RWPE2 (cell line): ENCODE results near the gene CLDN6.

Experiments used
- ATAC-seq: fragments of 200-7000 bp; cut with Tn5 transposase; 3 replicates; pipeline ENCODE4 v1.9.1; 2021; ENCODE audit warnings: low read depth
- DNase-seq: peaks from one replicate; pipeline ENCODE4 v3.0.0-alpha.2; 2020; ENCODE audit warnings: low spot score
- H3K27ac ChIP-seq: fragments of 450-650 bp; 2 replicates; pipeline ENCODE4 v1.5.1; 2017; ENCODE audit warnings: mild to moderate bottlenecking; ENCODE audit not compliant: poor library complexity, severe bottlenecking
- H3K27me3 ChIP-seq: fragments of 250-450 bp; sonication (Bioruptor Pico); 2 replicates; pipeline ENCODE4 v1.5.1; 2021; ENCODE audit warnings: mild to moderate bottlenecking, moderate library complexity; ENCODE audit not compliant: insufficient read depth, poor library complexity, severe bottlenecking
- H3K36me3 ChIP-seq: fragments of 250-450 bp; sonication (Bioruptor Pico); 2 replicates; pipeline ENCODE4 v1.5.1; 2020; ENCODE audit warnings: low read depth, mild to moderate bottlenecking, moderate library complexity
- H3K4me1 ChIP-seq: fragments of 250-450 bp; sonication (Bioruptor Pico); 2 replicates; pipeline ENCODE4 v1.5.1; 2021; ENCODE audit warnings: mild to moderate bottlenecking, moderate library complexity; ENCODE audit not compliant: insufficient read depth, poor library complexity, severe bottlenecking
- H3K4me3 ChIP-seq: fragments of 250-450 bp; sonication (Bioruptor Pico); 2 replicates; pipeline ENCODE4 v1.5.1; 2021; ENCODE audit warnings: mild to moderate bottlenecking, moderate library complexity; ENCODE audit not compliant: severe bottlenecking
- H3K9me3 ChIP-seq: fragments of 250-450 bp; sonication (Bioruptor Pico); 2 replicates; pipeline ENCODE4 v1.5.1; 2021; ENCODE audit warnings: mild to moderate bottlenecking, moderate library complexity; ENCODE audit not compliant: severe bottlenecking
- CTCF ChIP-seq: fragments of 450-650 bp; IDR thresholded peaks from one replicate; pipeline ENCODE4 v1.5.1; 2017; ENCODE audit warnings: mild to moderate bottlenecking, moderate library complexity; ENCODE audit not compliant: poor library complexity, severe bottlenecking

The CLDN6 gene

GRCh38 chr16:3027489-3027795, 9.5 kb upstream of the CLDN6 start:
- Histone ChIP-seq H3K27ac (no peak overlapping the region), H3K4me3 (no peak overlapping the region), H3K9me3 (no peaks in the 10 kb centered on the region), H3K27me3 (peaks cover 24% of the 10 kb centered on the region), H3K4me1 (peaks cover 9% of the 10 kb centered on the region), H3K36me3 (peaks cover 25% of the 10 kb centered on the region)
- ATAC-seq (no peak), DNase-seq (no peak)
- TF ChIP-seq CTCF = no peak

- no peak for TF ChIP-seq CTCF
- Histone ChIP-seq H3K27ac (no peak overlapping the region), H3K4me1 (peaks cover 10% of the 10 kb centered on the region), H3K27me3 (peaks cover 20% of the 10 kb centered on the region), H3K4me3 (no peak overlapping the region), H3K36me3 (peaks cover 31% of the 10 kb centered on the region), H3K9me3 (no peaks in the 10 kb centered on the region)
- DNase-seq (peak; percentile 56), ATAC-seq (no peak)
These were observed 8.9 kb upstream of the CLDN6 start for GRCh38 chr16:3026609-3027488.

GRCh38 chr16:3026003-3026378, 8.0 kb upstream of the CLDN6 start:
- H3K27me3 ChIP-seq = peaks cover 19% of the 10 kb centered on the region
- peaks cover 10% of the 10 kb centered on the region for H3K4me1 ChIP-seq
- no peak for TF ChIP-seq CTCF
- DNase-seq = no peak
- H3K4me3 ChIP-seq = no peak overlapping the region
- no peaks in the 10 kb centered on the region for H3K9me3 ChIP-seq
- H3K36me3 ChIP-seq = peaks cover 40% of the 10 kb centered on the region
- ATAC-seq = no peak
- no peak overlapping the region for H3K27ac ChIP-seq

- no peak for DNase-seq
- Histone ChIP-seq H3K4me3 (no peak overlapping the region), H3K36me3 (peaks cover 43% of the 10 kb centered on the region), H3K27me3 (peaks cover 19% of the 10 kb centered on the region), H3K9me3 (no peaks in the 10 kb centered on the region), H3K4me1 (peaks cover 10% of the 10 kb centered on the region), H3K27ac (peak overlapping the region; percentile 100)
- TF ChIP-seq CTCF = no peak
- no peak for ATAC-seq
These were observed 7.3 kb upstream of the CLDN6 start for GRCh38 chr16:3025032-3026002.
